Measurements from ENCODE around the gene SH3GL1.
A peak's percentile ranks its signal among the peaks of the same experiment; 100 is the strongest.

SH3GL1 gene

GRCh38 chr19:4400135-4400936 is at the start of gene SH3GL1:
Gene SH3GL1 (minus strand): TSS chr19:4400547. CDS start chr19:4400368, 179 bp downstream.
- Histone ChIP-seq H3K27ac (ENCODE audit: low read depth in 2 of 2, low read length in 2 of 2) (peak within 1 kb of the TSS; percentile 82 to 90), H3K9ac (ENCODE audit: low read depth in 1 of 2, low read length in 2 of 2) (peak within 1 kb of the TSS; percentile 77 to 87), H3K36me3 (ENCODE audit: control insufficient read depth in 2 of 2, insufficient read depth in 2 of 2, low read length in 2 of 2) (peaks cover 0 to 3% of the 10 kb centered on the region in 2 donors), H3K4me3 (ENCODE audit: low read length in 2 of 2) (peak within 1 kb of the TSS; percentile 82 to 92), H3K27me3 (ENCODE audit: control insufficient read depth in 2 of 2, insufficient read depth in 2 of 2, low read length in 2 of 2) (no peaks in the 10 kb centered on the region), H3K4me1 (ENCODE audit: control insufficient read depth in 2 of 2, insufficient read depth in 2 of 2, low read length in 2 of 2) (peaks cover 17 to 20% of the 10 kb centered on the region in 2 donors), H3K9me3 (ENCODE audit: control insufficient read depth in 2 of 2, low read length in 2 of 2) (no peaks in the 10 kb centered on the region)

- peaks cover 64 to 67% of the 10 kb centered on the region in 2 donors for H3K36me3 ChIP-seq (ENCODE audit: control insufficient read depth in 2 of 2, insufficient read depth in 2 of 2, low read length in 2 of 2)
- H3K27me3 ChIP-seq (ENCODE audit: control insufficient read depth in 2 of 2, insufficient read depth in 2 of 2, low read length in 2 of 2), result no peaks in the 10 kb centered on the region
- no peaks in the 10 kb centered on the region for H3K9me3 ChIP-seq (ENCODE audit: control insufficient read depth in 2 of 2, low read length in 2 of 2)
- H3K27ac ChIP-seq (ENCODE audit: low read depth in 2 of 2, low read length in 2 of 2), result no peak overlapping the region
- H3K4me1 ChIP-seq (ENCODE audit: control insufficient read depth in 2 of 2, insufficient read depth in 2 of 2, low read length in 2 of 2), result no peaks in the 10 kb centered on the region
- no peak overlapping the region for H3K9ac ChIP-seq (ENCODE audit: low read depth in 1 of 2, low read length in 2 of 2)
- no peak overlapping the region for H3K4me3 ChIP-seq (ENCODE audit: low read length in 2 of 2)
Observed at GRCh38 chr19:4449639-4450028, 49.3 kb upstream of the SH3GL1 start.

GRCh38 chr19:4449022-4449638 is 48.8 kb upstream of the SH3GL1 start:
- Histone ChIP-seq H3K4me3 (ENCODE audit: low read length in 2 of 2) (no peak overlapping the region), H3K9me3 (ENCODE audit: control insufficient read depth in 2 of 2, low read length in 2 of 2) (no peaks in the 10 kb centered on the region), H3K27me3 (ENCODE audit: control insufficient read depth in 2 of 2, insufficient read depth in 2 of 2, low read length in 2 of 2) (no peaks in the 10 kb centered on the region), H3K36me3 (ENCODE audit: control insufficient read depth in 2 of 2, insufficient read depth in 2 of 2, low read length in 2 of 2) (peaks cover 67 to 69% of the 10 kb centered on the region in 2 donors), H3K4me1 (ENCODE audit: control insufficient read depth in 2 of 2, insufficient read depth in 2 of 2, low read length in 2 of 2) (no peaks in the 10 kb centered on the region), H3K27ac (ENCODE audit: low read depth in 2 of 2, low read length in 2 of 2) (no peak overlapping the region), H3K9ac (ENCODE audit: low read depth in 1 of 2, low read length in 2 of 2) (no peak overlapping the region)

GRCh38 chr19:4448147-4448985 is 48.0 kb upstream of the SH3GL1 start:
- H3K9me3 ChIP-seq (ENCODE audit: control insufficient read depth in 2 of 2, low read length in 2 of 2), result no peaks in the 10 kb centered on the region
- H3K27me3 ChIP-seq (ENCODE audit: control insufficient read depth in 2 of 2, insufficient read depth in 2 of 2, low read length in 2 of 2), result no peaks in the 10 kb centered on the region
- no peaks in the 10 kb centered on the region for H3K4me1 ChIP-seq (ENCODE audit: control insufficient read depth in 2 of 2, insufficient read depth in 2 of 2, low read length in 2 of 2)
- H3K27ac ChIP-seq (ENCODE audit: low read depth in 2 of 2, low read length in 2 of 2), result no peak overlapping the region
- no peak overlapping the region for H3K9ac ChIP-seq (ENCODE audit: low read depth in 1 of 2, low read length in 2 of 2)
- no peak overlapping the region for H3K4me3 ChIP-seq (ENCODE audit: low read length in 2 of 2)
- H3K36me3 ChIP-seq (ENCODE audit: control insufficient read depth in 2 of 2, insufficient read depth in 2 of 2, low read length in 2 of 2), result peaks cover 63 to 69% of the 10 kb centered on the region in 2 donors

GRCh38 chr19:4447327-4448146 is 47.2 kb upstream of the SH3GL1 start:
- no peak overlapping the region for H3K27ac ChIP-seq (ENCODE audit: low read depth in 2 of 2, low read length in 2 of 2)
- H3K27me3 ChIP-seq (ENCODE audit: control insufficient read depth in 2 of 2, insufficient read depth in 2 of 2, low read length in 2 of 2), result no peaks in the 10 kb centered on the region
- H3K4me1 ChIP-seq (ENCODE audit: control insufficient read depth in 2 of 2, insufficient read depth in 2 of 2, low read length in 2 of 2), result no peaks in the 10 kb centered on the region
- peaks cover 55 to 61% of the 10 kb centered on the region in 2 donors for H3K36me3 ChIP-seq (ENCODE audit: control insufficient read depth in 2 of 2, insufficient read depth in 2 of 2, low read length in 2 of 2)
- no peak overlapping the region for H3K9ac ChIP-seq (ENCODE audit: low read depth in 1 of 2, low read length in 2 of 2)
- no peak overlapping the region for H3K4me3 ChIP-seq (ENCODE audit: low read length in 2 of 2)
- no peaks in the 10 kb centered on the region for H3K9me3 ChIP-seq (ENCODE audit: control insufficient read depth in 2 of 2, low read length in 2 of 2)

- H3K9me3 ChIP-seq (ENCODE audit: control insufficient read depth in 2 of 2, low read length in 2 of 2), result no peaks in the 10 kb centered on the region
- H3K9ac ChIP-seq (ENCODE audit: low read depth in 1 of 2, low read length in 2 of 2), result no peak overlapping the region
- H3K4me3 ChIP-seq (ENCODE audit: low read length in 2 of 2), result no peak overlapping the region
- H3K4me1 ChIP-seq (ENCODE audit: control insufficient read depth in 2 of 2, insufficient read depth in 2 of 2, low read length in 2 of 2), result no peaks in the 10 kb centered on the region
- no peak overlapping the region for H3K27ac ChIP-seq (ENCODE audit: low read depth in 2 of 2, low read length in 2 of 2)
- no peaks in the 10 kb centered on the region for H3K27me3 ChIP-seq (ENCODE audit: control insufficient read depth in 2 of 2, insufficient read depth in 2 of 2, low read length in 2 of 2)
- H3K36me3 ChIP-seq (ENCODE audit: control insufficient read depth in 2 of 2, insufficient read depth in 2 of 2, low read length in 2 of 2), result peaks cover 51 to 62% of the 10 kb centered on the region in 2 donors
Observed at GRCh38 chr19:4446704-4447200, 46.4 kb upstream of the SH3GL1 start.

GRCh38 chr19:4445963-4446703 is 45.8 kb upstream of the SH3GL1 start:
- H3K36me3 ChIP-seq (ENCODE audit: control insufficient read depth in 2 of 2, insufficient read depth in 2 of 2, low read length in 2 of 2), result peaks cover 51 to 56% of the 10 kb centered on the region in 2 donors
- H3K4me3 ChIP-seq (ENCODE audit: low read length in 2 of 2), result no peak overlapping the region
- no peaks in the 10 kb centered on the region for H3K27me3 ChIP-seq (ENCODE audit: control insufficient read depth in 2 of 2, insufficient read depth in 2 of 2, low read length in 2 of 2)
- H3K4me1 ChIP-seq (ENCODE audit: control insufficient read depth in 2 of 2, insufficient read depth in 2 of 2, low read length in 2 of 2), result no peaks in the 10 kb centered on the region
- no peaks in the 10 kb centered on the region for H3K9me3 ChIP-seq (ENCODE audit: control insufficient read depth in 2 of 2, low read length in 2 of 2)
- H3K27ac ChIP-seq (ENCODE audit: low read depth in 2 of 2, low read length in 2 of 2), result no peak overlapping the region
- no peak overlapping the region for H3K9ac ChIP-seq (ENCODE audit: low read depth in 1 of 2, low read length in 2 of 2)

GRCh38 chr19:4444765-4445741 is 44.7 kb upstream of the SH3GL1 start:
- H3K36me3 ChIP-seq (ENCODE audit: control insufficient read depth in 2 of 2, insufficient read depth in 2 of 2, low read length in 2 of 2), result peaks cover 51 to 52% of the 10 kb centered on the region in 2 donors
- no peak overlapping the region for H3K9ac ChIP-seq (ENCODE audit: low read depth in 1 of 2, low read length in 2 of 2)
- no peaks in the 10 kb centered on the region for H3K27me3 ChIP-seq (ENCODE audit: control insufficient read depth in 2 of 2, insufficient read depth in 2 of 2, low read length in 2 of 2)
- H3K9me3 ChIP-seq (ENCODE audit: control insufficient read depth in 2 of 2, low read length in 2 of 2), result no peaks in the 10 kb centered on the region
- H3K27ac ChIP-seq (ENCODE audit: low read depth in 2 of 2, low read length in 2 of 2), result no peak overlapping the region
- no peak overlapping the region for H3K4me3 ChIP-seq (ENCODE audit: low read length in 2 of 2)
- no peaks in the 10 kb centered on the region for H3K4me1 ChIP-seq (ENCODE audit: control insufficient read depth in 2 of 2, insufficient read depth in 2 of 2, low read length in 2 of 2)

All from mucosa of rectum (tissue), 2 donors.